Measurements from ENCODE around the gene PACRG.

PACRG gene

DNA sequence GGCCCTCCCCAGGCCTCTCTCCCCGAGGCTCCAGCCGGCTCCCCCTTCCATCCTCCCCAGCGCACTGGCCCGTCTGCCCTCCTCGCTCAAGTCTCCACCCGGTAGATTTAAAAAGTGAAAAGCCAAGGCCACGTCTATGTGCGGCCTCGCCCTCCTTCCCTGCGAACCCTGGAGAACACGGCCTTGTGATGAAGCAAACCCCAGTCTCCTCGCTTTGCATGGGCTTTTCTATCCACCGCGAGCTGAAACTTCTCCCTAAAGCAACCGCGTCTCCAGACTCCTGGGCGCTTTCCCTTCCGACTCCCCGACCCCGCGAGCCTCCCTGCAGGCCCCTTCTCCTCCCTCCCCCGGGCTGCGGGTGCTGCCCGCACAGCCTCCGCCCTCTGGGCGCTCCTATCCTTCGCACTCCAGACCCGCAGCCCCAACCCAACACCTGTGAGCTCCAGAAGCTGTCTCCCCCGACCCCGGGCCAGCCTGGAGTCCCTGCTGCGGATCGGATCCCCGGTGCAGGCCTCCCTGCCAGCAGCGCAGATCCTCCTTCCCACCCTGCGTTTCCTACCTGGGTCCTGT, 421.6 kb downstream of the PACRG start:
- DNase-seq: no peak

DNA sequence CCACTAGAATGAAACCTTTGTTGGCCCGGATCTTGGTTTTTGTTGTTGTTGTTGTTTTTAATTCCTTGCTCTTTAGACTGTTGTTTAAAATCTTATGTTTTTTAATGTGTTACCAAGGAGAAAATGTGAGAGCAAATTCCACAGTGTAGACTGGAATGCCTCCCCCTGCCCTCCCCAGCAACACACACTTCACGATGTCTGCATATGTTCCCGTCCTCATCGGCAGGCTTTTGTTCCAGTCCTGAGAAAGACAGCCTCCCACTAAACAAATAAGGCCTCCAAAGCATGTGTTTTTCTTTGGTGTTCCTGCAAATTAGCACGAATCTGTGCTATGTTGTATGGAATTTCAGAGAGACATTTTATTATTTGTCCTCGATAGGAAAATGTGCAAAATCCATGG, 423.4 kb downstream of the PACRG start:
- no peak for DNase-seq

DNA sequence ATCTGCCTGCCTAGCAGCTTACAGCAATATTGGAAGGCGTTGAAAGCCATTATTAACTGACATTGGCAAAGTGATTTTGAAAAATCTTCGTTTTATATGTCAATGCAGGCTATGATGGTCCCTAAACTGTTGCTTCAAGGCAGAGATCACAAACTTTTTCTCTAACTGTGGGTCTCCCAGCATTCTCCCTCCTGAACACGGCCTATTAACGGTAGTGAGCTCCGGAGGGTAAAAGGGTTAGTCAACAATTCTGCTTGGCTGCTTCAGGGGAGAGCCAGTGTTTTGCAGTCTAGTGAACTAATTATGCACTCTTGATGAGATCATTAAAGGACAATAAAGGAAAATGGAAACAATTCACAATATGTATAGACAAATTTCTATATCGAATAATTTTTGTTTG, 424.9 kb downstream of the PACRG start:
- no peak for DNase-seq

DNA sequence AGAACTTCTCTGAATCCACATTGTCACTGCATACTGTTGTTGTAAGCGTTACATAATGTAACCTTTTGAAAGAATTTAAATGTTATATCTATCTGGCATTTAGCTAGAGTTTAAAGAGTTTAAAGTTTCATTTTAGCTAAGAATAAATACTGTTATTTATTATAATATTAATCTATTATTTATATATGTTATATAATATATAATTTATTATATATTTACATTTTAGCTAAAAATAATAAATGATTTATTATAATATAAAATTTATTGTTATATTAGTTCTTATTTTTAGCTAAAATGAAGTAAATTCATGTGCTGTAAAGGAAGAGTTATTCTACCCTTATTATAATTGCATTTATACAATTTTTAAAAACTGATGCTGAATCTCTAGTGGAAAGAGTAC, 431.3 kb downstream of the PACRG start:
- no peak for DNase-seq

DNA sequence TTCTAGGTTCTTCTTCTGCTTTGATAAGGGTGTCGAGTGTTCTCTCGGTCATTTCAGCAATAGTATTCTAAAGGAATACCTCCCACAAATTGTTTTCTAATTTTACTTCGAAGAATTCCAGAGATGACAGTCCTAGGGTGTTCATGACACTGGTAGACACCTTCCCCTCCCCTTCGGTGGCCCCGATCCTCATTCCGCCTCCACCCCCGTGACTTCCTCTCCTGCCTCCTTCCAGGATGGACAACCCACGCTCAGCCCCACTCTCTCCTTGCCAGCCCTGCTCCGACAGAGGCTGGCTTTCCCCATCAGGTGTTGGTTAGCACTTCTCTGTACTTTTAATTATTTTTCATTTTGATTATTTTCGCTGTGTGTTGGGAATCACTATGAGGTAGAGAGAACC, 431.9 kb downstream of the PACRG start:
- no peak for DNase-seq

DNA sequence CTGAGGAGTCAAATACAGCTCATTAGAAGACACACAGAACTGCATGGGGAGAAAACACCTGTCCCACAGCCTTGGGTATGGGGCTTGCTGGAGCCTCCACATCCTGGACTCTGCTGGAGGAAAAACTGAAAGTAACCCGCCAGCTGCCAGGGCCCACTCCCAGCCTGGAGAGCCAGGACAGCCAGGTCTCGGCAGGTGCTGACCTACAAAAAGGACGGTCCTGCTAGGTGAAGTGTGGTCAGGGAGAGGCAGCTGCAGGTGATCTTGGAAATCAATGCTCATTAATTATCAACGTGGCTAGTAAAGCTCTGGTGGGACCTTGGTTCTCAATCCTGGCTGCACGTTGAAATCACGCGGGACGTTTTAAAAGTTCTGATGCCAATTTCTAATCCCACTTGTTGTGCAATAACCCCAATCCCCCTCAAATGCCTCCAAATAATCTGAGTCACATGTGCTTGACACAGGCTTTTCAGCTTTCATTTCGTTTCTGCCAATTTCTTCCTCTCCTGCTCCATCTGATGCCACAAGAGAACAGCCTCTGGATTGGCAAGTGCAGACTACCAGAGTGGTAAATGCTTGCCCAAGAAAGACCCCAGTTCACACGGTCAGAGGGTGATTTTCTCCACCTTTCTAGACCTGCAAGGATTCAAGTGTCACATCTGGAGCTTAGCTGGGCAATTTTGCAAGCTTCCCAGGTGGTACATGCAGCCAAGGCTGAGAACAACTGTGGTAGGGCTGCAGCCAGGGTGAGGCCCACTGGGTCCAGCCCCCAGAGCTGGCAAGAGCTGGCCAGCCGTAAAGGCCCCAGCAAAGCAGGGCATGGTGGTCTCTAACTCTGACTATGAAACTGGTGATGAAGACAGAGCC, 434.5 kb downstream of the PACRG start:
- no peak for DNase-seq

DNA sequence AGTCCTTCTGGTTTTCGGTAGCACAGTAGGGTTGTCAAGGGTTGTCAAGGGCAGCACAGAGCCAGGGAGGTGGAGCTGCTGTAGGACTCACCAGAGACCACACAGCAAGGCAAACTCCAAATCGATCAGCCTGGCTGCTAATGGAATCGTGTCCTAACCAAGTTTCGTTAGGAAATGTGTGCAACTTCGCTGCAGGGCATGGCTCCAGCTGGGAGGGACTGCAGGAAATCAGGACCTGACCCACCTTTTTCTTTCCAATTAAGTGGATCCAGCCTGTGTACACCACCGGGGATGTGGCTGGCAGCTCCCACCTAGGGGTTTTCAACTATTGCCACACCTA, 435.1 kb downstream of the PACRG start:
- no peak for DNase-seq

DNA sequence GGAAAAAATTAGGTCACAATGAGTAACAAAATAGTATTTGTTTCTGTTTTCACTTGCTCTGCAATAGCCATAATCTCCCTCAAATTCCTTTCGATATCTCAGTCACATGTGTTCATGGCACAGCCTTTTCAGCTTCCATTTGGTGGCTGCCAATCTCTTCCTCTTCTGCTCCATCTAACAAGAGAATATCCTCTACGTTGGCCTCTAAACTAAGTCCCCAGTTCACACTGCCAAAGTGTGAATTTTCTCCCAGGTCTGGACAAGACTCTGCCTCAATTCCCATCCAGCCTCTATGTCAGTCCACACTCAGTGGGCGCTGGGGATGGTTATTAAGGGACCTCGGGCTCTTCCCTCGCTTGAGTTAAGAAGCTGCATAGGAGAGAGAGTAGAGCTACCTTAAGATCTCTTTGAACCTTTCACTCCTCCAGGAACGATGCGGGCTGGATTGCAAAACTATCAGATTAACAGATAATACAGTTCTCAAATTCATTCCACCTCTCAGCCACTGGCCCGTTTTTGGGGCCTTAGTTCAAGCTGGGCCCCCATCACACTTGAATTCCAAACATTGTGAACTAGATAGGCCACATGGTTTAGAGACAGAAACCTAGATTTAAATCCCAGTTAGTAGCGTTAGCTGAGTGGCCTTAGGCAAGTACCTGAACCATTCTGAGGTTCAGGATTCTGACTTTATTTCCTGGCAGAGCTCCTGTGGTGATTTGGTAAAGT, 436.6 kb downstream of the PACRG start:
- DNase-seq: no peak

DNA sequence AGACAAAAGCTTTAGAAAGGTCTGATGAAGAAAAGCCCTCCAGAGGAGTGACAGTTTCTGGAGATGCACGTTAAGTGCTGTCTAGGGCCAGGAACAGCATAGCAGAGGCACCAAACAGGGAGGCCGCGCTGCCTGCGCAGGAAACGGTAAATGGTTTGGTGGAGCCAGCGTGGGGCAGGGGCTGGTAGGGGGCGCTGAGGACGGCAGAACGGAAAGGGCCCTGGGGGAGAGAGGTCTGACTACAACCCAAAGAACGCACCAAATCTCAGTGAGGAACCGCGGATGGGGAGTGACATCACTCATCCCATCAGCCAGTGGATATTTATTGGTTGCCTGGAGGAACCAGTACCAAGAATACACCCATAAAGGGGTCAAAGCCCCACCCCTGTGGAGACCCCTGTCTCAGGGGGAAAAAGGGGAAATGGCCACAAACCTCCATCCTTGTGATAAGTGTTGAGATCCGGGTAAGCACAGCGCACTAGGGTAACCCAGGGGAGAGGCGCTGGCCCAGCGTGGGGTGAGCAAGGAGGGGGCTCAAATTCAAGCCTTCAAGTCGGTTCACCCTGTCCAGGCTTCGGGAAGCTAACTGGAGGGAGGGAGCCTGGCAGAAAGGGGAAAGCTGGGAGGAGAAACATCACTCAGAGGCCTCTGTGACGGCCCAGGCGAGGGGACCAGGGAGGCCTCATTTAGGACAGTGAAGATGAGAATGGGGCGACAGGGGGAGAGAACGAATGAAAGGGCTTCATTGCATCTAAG, 437.6 kb downstream of the PACRG start:
- DNase-seq: no peak

DNA sequence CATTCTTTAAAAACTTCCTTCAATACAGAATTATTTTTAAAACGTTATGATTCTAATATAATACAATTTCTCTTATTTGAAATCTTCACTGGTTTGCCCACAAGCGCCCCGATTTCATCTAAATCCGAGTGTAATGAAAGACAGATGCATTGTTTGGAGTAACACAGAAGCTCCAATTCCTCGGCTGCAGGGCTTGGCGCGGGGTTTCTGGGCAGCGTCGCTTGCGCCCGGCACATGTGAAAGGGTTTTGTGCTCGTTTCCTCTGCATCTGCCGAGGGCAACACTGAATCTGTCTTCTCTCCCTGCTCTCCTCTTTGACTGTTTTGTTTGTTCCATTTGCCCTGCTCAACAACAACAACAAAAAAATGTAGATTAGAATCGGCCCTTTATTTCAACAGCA, 438.1 kb downstream of the PACRG start:
- DNase-seq: no peak

DNA sequence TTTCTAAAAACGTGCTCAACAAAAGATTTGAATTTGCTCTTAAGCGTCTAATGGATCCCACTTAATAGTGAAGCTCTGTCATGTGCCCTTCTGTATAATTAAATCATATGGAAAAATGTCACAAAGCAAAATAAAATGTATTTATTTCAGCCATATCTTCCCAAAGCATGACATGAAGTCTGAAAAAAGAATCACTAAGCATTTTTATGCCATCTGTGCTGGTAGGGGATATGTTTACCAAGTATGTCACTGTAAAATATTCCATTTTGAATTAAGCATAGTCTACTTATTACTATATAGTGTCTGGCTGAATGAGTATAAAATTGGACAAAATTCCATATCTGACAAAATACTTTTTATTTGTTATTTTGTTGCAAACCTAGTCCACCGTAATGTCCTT, 438.7 kb downstream of the PACRG start:
- no peak for DNase-seq

DNA sequence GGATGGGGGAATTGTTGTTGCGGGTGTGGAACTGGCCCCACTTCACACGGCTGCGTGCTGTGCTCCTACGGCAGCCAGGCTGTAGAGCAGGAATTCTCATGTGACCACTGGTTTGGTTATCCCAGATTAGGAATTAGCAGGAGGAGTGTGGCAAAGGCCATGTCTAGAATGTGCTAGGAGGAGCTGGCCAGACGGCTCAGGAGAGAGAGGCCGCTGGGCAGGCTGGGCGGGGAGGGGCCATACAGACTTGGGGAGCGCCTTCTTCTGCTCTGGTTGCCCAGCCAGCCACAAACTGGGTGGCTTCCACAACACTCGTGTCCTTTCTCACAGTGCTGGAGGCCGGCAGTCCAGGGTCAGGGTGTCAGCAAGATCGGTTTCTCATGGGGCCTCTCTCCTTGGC, 441.7 kb downstream of the PACRG start:
- DNase-seq: no peak

DNA sequence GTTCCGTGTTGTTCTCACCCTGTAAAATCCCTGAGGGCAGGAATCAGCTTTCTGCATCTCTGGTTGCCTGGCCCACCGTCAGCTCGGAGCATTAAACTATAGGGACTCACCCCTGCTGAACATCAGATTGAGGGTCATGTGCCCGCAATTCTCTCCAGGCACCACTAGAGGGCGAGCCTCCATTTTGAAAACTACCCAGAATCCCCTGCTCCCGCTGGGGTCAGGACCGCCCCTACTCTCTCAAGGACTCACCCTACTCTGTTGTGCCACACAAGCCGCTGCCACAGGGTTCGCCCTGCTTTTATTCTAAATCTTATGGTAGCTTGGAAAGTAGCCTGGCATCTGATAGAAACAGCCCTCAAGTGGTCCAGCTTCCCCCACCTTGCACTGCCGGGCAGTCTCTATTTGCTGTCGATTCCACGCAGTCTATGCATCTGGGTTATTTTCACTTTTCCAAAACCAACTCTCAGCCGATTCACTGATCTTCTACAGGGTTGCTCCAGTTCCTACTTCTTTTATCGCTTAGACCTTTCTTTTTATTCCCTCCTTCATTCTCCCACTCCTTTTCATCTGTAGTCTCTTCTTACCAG, 442.6 kb downstream of the PACRG start:
- DNase-seq: no peak

DNA sequence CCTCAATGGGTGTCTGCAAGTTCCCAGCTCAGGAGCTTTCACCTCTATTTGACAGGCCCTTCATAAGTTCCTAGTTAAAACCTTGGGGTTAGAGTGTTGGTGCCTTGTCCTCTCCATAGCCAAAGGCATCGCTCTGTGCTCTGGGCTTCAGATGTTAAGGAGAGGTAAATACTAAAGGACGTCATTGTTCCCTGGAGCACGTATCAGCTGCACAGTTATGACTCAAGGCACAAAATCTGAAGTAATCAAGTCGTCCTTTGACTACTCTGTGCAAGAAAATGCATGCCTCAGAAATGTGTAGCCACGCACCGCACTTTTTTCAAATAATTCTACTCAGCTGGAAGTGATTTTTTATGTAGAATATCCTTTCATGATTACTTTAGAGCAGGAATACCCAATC, 446.0 kb downstream of the PACRG start:
- no peak for DNase-seq

DNA sequence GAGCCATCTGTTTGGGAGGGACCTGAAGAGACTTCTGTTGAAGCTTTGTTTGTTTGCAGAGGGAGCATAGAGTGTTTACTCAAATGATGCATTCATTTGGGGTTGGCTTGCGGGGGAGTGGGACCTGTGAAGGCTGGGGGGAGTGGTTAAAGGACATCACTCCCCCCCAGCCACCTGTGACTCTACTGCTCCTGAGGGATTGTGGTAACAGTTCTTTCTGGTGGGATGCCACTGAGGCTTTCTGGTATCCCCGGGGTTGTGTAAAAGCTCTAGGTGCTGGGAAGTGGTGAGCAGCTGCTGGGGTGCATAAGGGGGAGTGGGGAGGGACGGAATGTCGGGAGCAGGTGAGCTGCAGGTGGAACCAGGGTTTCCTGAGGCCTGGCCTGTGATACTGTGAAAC, 447.5 kb downstream of the PACRG start:
- DNase-seq: no peak

DNA sequence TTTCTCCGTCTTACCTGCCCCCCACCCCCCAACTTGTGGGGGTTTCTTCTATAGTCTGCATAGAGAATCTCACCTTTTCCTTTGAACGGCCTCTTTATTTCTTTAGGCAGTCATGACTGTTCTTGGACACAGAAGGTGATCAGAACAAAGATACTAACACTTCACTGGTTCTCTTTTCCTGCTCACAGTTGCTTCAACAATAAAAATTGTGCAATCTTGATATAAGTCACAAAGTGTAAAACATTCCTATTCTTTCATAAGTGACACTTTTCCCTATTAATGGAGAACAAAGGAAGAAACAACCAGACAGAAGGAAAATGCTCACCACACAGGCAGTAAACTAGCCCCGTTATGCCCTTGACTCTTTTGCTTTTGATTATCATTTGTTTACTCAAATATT, 448.3 kb downstream of the PACRG start:
- DNase-seq: no peak

DNA sequence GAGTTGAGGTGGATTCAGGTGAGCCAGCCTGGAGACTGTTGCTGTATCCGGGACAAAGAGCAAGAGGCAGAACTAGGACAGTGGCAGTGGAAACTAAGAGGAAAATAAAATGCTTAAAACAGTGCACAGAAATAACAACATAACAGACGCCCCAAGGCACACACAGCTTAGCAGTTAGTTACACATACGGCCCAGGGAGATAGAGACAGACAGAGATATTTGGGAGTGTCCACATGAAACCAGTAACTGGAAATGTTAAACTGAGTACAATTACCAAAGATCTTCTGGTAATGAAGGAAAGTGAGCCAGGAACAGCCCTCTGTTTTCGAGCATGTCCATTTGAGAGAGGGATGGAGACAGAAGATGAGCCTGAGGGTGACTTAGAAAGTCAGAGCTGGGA, 449.2 kb downstream of the PACRG start:
- no peak for DNase-seq

DNA sequence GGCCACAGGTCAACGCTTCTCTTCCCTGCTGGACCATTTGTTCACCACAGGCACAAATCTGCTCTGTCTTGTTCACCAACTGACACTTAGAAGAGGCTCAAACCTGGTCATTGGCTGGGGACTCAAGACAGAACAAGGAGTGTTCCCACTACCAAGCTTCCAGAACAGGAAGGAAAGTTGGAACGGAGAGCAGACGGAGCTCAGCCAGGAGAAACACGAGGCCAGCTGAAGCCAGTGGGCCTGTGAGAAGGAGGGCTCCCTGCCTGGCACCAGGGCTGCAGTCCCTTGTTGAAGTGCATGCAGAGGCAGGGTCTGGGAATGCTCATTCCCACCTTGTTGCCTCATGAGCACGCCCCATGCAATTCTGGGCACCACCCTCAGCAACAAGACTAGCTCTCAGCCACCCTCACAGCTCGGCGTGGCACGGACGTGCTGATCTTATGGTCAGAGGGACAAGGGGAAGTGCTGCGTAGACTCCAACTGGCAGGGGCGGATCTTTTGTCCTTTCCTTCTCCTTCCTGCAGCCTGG, 450.2 kb downstream of the PACRG start:
- DNase-seq: no peak

DNA sequence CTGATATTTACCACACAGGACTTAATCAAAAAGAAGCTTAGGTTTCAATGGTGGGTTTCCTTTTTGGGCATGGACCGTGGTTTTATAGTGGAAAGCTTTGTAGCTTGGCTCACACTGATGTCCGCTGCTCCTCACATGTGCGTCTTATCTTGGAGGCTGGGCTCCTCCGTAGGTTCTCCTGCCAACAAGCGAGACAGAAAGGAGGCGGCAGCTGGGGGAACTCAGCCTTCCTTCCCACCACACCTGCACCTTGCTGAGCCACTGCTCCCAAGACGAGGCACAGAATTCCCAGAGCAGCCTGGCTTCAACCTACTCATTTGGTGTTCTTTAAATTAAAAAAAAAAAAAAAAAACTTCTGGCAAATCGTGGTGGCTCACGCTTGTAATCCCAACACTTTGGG, 451.3 kb downstream of the PACRG start:
- DNase-seq: no peak

DNA sequence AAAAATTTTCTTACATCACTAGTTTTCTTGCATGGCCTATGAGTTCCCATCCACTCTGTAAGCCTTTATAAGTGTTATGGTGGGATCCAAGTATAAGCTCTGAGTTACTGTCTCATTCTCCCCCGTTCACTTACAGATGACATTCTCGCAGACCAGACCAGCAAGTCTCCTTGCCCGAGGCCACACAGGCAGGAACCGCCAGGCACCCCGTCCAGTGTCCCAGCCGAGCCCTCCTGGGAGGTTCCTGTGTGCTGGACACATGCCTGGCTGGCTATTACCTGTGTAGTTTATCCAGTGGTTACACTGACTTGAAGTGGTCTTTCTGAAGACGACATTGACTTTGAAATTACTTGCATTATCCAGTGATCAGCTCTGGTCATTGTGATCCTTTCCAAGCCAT, 451.9 kb downstream of the PACRG start:
- DNase-seq: no peak

DNA sequence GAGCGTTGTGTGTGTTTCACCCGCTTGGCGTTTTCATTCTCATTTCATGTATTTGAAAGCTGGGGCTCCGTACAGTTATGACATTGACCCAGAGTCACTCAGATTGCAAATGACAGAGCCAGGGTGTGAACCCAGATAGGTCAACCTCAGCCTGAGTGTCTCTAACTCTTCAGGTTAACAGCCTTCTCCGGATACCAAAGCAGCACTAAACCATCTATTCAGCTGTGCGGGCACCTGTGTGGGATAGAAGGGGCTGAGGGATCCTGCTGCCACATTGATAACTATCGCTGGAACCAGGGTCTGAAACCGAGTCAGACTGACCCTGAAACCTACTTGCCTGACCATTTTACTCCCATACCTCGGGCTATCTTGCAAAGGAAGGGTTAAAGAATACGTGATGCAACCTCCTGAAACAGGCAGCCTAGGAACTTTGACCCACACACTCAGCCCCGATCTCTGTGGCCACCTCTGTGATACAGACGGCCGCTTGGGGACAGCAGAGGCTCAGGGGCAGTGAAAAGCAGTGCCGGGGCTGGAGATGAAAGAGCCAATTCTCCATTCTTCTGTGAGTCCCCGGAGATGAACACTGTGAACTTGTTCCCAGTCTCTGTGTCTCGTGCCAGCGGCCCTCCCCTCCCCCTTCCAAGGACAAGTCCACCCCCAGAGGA, 453.2 kb downstream of the PACRG start:
- no peak for DNase-seq

DNA sequence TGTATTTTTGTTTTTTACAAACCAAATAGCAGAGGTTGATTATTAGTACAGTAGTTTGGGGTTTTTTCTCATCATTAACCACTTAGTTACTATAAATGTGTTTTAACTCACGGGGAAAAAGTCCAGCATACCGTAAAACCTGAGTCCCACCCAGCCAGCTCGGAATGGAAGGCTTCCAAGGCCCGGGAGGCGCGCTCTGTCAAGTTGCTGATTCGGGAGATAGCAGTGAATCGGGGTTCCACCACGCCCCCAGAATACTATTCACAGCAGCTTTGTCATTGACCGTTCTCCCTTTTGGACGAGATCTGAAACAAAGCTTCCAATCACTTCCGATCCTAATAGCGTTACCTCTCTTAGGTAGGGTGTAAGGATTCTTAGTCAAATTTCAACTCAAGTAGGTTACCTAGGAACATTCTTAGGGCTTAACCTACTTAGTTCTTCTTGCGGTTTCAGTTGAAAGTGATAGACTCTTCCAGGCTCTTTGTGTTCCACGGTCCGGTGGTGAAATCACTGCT, 453.9 kb downstream of the PACRG start:
- DNase-seq: no peak
